Measurements from ENCODE around the gene SP100.
"Not testable (repeated sequence)": the region's sequence is repeated elsewhere in the genome, so short reads cannot be mapped to it uniquely, and the experiment has no call there.

Gene SP100

GRCh38 chr2:230485801-230486341 is 69.9 kb downstream of the SP100 start:
- H3K4me3 ChIP-seq (ENCODE audit: low read depth in 1 of 2, low read length in 1 of 2) = no peak overlapping the region
- peaks cover 14 to 17% of the 10 kb centered on the region in 2 experiments for H3K4me1 ChIP-seq (ENCODE audit: control insufficient read depth in 1 of 2, insufficient read depth in 1 of 2, low read depth in 1 of 2, low read length in 1 of 2)
- H3K27ac ChIP-seq = peak overlapping the region; percentile 71
- H3K27me3 ChIP-seq = no peaks in the 10 kb centered on the region
- no peaks in the 10 kb centered on the region for H3K9me3 ChIP-seq
- TF ChIP-seq CTCF (IDR thresholded peaks at IDR 0.05) = no peak
- peaks cover 26% of the 10 kb centered on the region for H3K36me3 ChIP-seq

- H3K4me3 ChIP-seq (ENCODE audit: low read depth in 1 of 2, low read length in 1 of 2); H3K9me3 ChIP-seq; H3K27ac ChIP-seq; H3K27me3 ChIP-seq: not testable (repeated sequence)
- Histone ChIP-seq H3K36me3 (peaks cover 35% of the 10 kb centered on the region), H3K4me1 (ENCODE audit: control insufficient read depth in 1 of 2, insufficient read depth in 1 of 2, low read depth in 1 of 2, low read length in 1 of 2) (peaks cover 38 to 39% of the 10 kb centered on the region in 2 experiments)
These were observed 75.2 kb downstream of the SP100 start for GRCh38 chr2:230491219-230491618.

GRCh38 chr2:230492107-230492506 is 76.1 kb downstream of the SP100 start:
- Histone ChIP-seq H3K4me1 (ENCODE audit: control insufficient read depth in 1 of 2, insufficient read depth in 1 of 2, low read depth in 1 of 2, low read length in 1 of 2) (peaks cover 44 to 45% of the 10 kb centered on the region in 2 experiments), H3K9me3 (no peaks in the 10 kb centered on the region), H3K4me3 (ENCODE audit: low read depth in 1 of 2, low read length in 1 of 2) (no peak overlapping the region), H3K36me3 (peaks cover 35% of the 10 kb centered on the region), H3K27ac (no peak overlapping the region), H3K27me3 (no peaks in the 10 kb centered on the region)
- no peak for TF ChIP-seq CTCF (IDR thresholded peaks at IDR 0.05)

GRCh38 chr2:230494980-230495379 is 79.0 kb downstream of the SP100 start:
- H3K27ac ChIP-seq = peak overlapping the region; percentile 72
- H3K9me3 ChIP-seq = no peaks in the 10 kb centered on the region
- peaks cover 50% of the 10 kb centered on the region for H3K36me3 ChIP-seq
- no peak for TF ChIP-seq CTCF (IDR thresholded peaks at IDR 0.05)
- H3K4me3 ChIP-seq (ENCODE audit: low read depth in 1 of 2, low read length in 1 of 2) = no peak overlapping the region
- H3K27me3 ChIP-seq = no peaks in the 10 kb centered on the region
- peaks cover 62 to 63% of the 10 kb centered on the region in 2 experiments for H3K4me1 ChIP-seq (ENCODE audit: control insufficient read depth in 1 of 2, insufficient read depth in 1 of 2, low read depth in 1 of 2, low read length in 1 of 2)

GRCh38 chr2:230496891-230497290 is 80.9 kb downstream of the SP100 start:
- Histone ChIP-seq H3K4me3 (ENCODE audit: low read depth in 1 of 2, low read length in 1 of 2) (peak overlapping the region in 1 of 2 experiments; percentile 2), H3K27me3 (no peaks in the 10 kb centered on the region), H3K9me3 (no peaks in the 10 kb centered on the region), H3K36me3 (peaks cover 60% of the 10 kb centered on the region), H3K27ac (peak overlapping the region; percentile 72), H3K4me1 (ENCODE audit: control insufficient read depth in 1 of 2, insufficient read depth in 1 of 2, low read depth in 1 of 2, low read length in 1 of 2) (peaks cover 62 to 63% of the 10 kb centered on the region in 2 experiments)
- no peak for TF ChIP-seq CTCF (IDR thresholded peaks at IDR 0.05)

- no peak overlapping the region for H3K4me3 ChIP-seq (ENCODE audit: low read depth in 1 of 2, low read length in 1 of 2)
- peak overlapping the region; percentile 27 for H3K27ac ChIP-seq
- H3K36me3 ChIP-seq = peaks cover 70% of the 10 kb centered on the region
These were observed 82.6 kb downstream of the SP100 start for GRCh38 chr2:230498506-230499107.

More at GRCh38 chr2:230498506-230499107, 82.6 kb downstream of the SP100 start:
- no peaks in the 10 kb centered on the region for H3K9me3 ChIP-seq
- peaks cover 52 to 53% of the 10 kb centered on the region in 2 experiments for H3K4me1 ChIP-seq (ENCODE audit: control insufficient read depth in 1 of 2, insufficient read depth in 1 of 2, low read depth in 1 of 2, low read length in 1 of 2)
- H3K27me3 ChIP-seq = no peaks in the 10 kb centered on the region
- TF ChIP-seq CTCF (IDR thresholded peaks at IDR 0.05) = no peak
